HepG2 (cell line): ENCODE measurements around the gene FARSB. TPM values are rescaled to one million over a fixed set of nuclear protein-coding genes. Genes with fewer than 3 reads are reported as not detected.

Experiments
- ARNT ChIP-seq: fragments of 450-650 bp; IDR thresholded peaks from 2 replicates; pipeline ENCODE4 v1.6.1; 2017
- CBFB ChIP-seq: sonication (generic); formaldehyde crosslinking; IDR thresholded peaks from 2 replicates; pipeline ENCODE4 v1.4.0; 2020; ENCODE audit warnings: missing genetic modification reagents
- E2F2 ChIP-seq: sonication (generic); formaldehyde crosslinking; IDR thresholded peaks from 2 replicates; pipeline ENCODE4 v1.4.0; 2020; ENCODE audit warnings: missing genetic modification reagents, borderline replicate concordance
- FOXO4 ChIP-seq: sonication (generic); formaldehyde crosslinking; conservative IDR thresholded peaks from 2 replicates; pipeline ENCODE4 v1.8.1; 2023; ENCODE audit warnings: missing genetic modification reagents
- GLMP ChIP-seq: sonication (generic); formaldehyde crosslinking; IDR thresholded peaks from 2 replicates; pipeline ENCODE4 v1.9.0; 2021; ENCODE audit warnings: missing genetic modification reagents, mild to moderate bottlenecking, borderline replicate concordance
- HIVEP1 ChIP-seq: sonication (generic); formaldehyde crosslinking; IDR thresholded peaks from 2 replicates; pipeline ENCODE4 v1.4.0; 2020; ENCODE audit warnings: mild to moderate bottlenecking, missing genetic modification reagents
- HOXA5 ChIP-seq: sonication (generic); formaldehyde crosslinking; IDR thresholded peaks from 2 replicates; pipeline ENCODE4 v1.4.0; 2020; ENCODE audit warnings: missing genetic modification reagents
- JARID2 ChIP-seq: sonication (generic); formaldehyde crosslinking; IDR thresholded peaks from 2 replicates; pipeline ENCODE4 v1.8.1; 2023; ENCODE audit warnings: missing genetic modification reagents, inconsistent platforms; ENCODE audit not compliant: insufficient replicate concordance
- KDM2A ChIP-seq: sonication (generic); formaldehyde crosslinking; IDR thresholded peaks from 2 replicates; pipeline ENCODE4 v1.4.0; 2020; ENCODE audit warnings: low read depth, missing genetic modification reagents, borderline replicate concordance
- POGZ ChIP-seq: sonication (generic); formaldehyde crosslinking; IDR thresholded peaks from 2 replicates; pipeline ENCODE4 v1.4.0; 2020; ENCODE audit warnings: mild to moderate bottlenecking, missing genetic modification reagents
- RELA ChIP-seq: sonication (generic); formaldehyde crosslinking; IDR thresholded peaks from 2 replicates; pipeline ENCODE4 v1.4.0; 2020; ENCODE audit warnings: missing genetic modification reagents
- SRF ChIP-seq: IDR thresholded peaks from 2 replicates; pipeline ENCODE4 v1.6.1; 2011; ENCODE audit warnings: mild to moderate bottlenecking, low read depth, low read length, moderate library complexity
- ZFP1 ChIP-seq: IDR thresholded peaks from 2 replicates; pipeline ENCODE4 v1.6.1; 2016
- ZFP62 ChIP-seq: sonication (generic); formaldehyde crosslinking; IDR thresholded peaks from 2 replicates; pipeline ENCODE4 v1.4.0; 2020; ENCODE audit warnings: missing genetic modification reagents
- ZNF512B ChIP-seq: sonication (generic); formaldehyde crosslinking; IDR thresholded peaks from 2 replicates; pipeline ENCODE4 v1.5.1; 2020; ENCODE audit warnings: missing genetic modification reagents, mild to moderate bottlenecking, borderline replicate concordance
- ZNF619 ChIP-seq: sonication (generic); formaldehyde crosslinking; IDR thresholded peaks from 2 replicates; pipeline ENCODE4 v1.4.0; 2020; ENCODE audit warnings: mild to moderate bottlenecking, missing genetic modification reagents
- ZNF639 ChIP-seq: conservative IDR thresholded peaks from 2 replicates; pipeline ENCODE4 v1.6.1; 2018; ENCODE audit warnings: missing genetic modification reagents
- ZNF691 ChIP-seq: sonication (generic); formaldehyde crosslinking; IDR thresholded peaks from 2 replicates; pipeline ENCODE4 v1.4.0; 2020; ENCODE audit warnings: missing genetic modification reagents, low read depth, mild to moderate bottlenecking, borderline replicate concordance
- ZNF737 ChIP-seq: sonication (generic); formaldehyde crosslinking; IDR thresholded peaks from 2 replicates; pipeline ENCODE4 v1.5.0; 2020; ENCODE audit warnings: missing genetic modification reagents, mild to moderate bottlenecking, borderline replicate concordance
- ZNF777 ChIP-seq: sonication (generic); formaldehyde crosslinking; IDR thresholded peaks from 2 replicates; pipeline ENCODE4 v1.4.0; 2020; ENCODE audit warnings: missing genetic modification reagents
- polyA plus RNA-seq, 8 experiments: library from polyadenylated mRNA; depleted of rRNA in 3 of 8; stranded (reverse) in 7 of 8; unstranded in 1 of 8; fragments of >200 nt; fragmentation: Illumina TruSeq in 4 of 8; extraction: Trizol in 4 of 8; gene quantifications; 2 replicates each; pipeline versions ENCODE4 v1.2.1 to v1.2.3, GENCODE V29; 2011 to 2016; ENCODE audit warnings: low read depth in 4 of 8, missing spikeins in 1 of 8, mixed read lengths in 1 of 8; ENCODE audit not compliant: insufficient read depth in 1 of 8
- total RNA-seq, 5 experiments: library from RNA; depleted of rRNA; stranded (reverse); fragments of >200 nt; fragmentation: Illumina TruSeq; extraction: Trizol; gene quantifications; 2 replicates each; pipeline ENCODE4 v1.2.3, GENCODE V29; 2016; ENCODE audit warnings: low read depth in 1 of 5

Gene FARSB
- total and polyA plus RNA-seq, 2 of the 13 experiments (the other 11 are each of a cell fraction or from before 2014, with no cell fraction given), result 23.3 to 45.9 TPM

GRCh38 chr2:222670191-222671038, 14.5 kb upstream of the FARSB start (continued):
- no peak for TF ChIP-seq ZNF619
- no peak for TF ChIP-seq HOXA5
- TF ChIP-seq ZNF737 (CRISPR knock-in tag), result no peak
- TF ChIP-seq ZFP62 (CRISPR knock-in tag), result no peak
- TF ChIP-seq FOXO4, result 0 out of 2 replicates have a peak, but pooled peaks have one; percentile 7
- 0 out of 2 replicates have a peak, but pooled peaks have one; percentile 47 for TF ChIP-seq ZNF512B (CRISPR knock-in tag)
- TF ChIP-seq ZNF639 (CRISPR knock-in tag), result no peak; the same call in 1 of the 2 replicates
- no peak for TF ChIP-seq JARID2 (CRISPR knock-in tag)
- TF ChIP-seq E2F2 (CRISPR knock-in tag), result no peak
- no peak; the same call in 1 of the 2 replicates for TF ChIP-seq KDM2A (CRISPR knock-in tag)
- no peak for TF ChIP-seq ARNT
- TF ChIP-seq CBFB, result no peak
- no peak for TF ChIP-seq GLMP (CRISPR knock-in tag)
- 0 out of 2 replicates have a peak, but pooled peaks have one; percentile 29 for TF ChIP-seq ZNF777 (CRISPR knock-in tag)
- no peak for TF ChIP-seq ZNF691 (CRISPR knock-in tag)
- TF ChIP-seq SRF, result no peak
- TF ChIP-seq HIVEP1 (CRISPR knock-in tag), result no peak
- TF ChIP-seq RELA (CRISPR knock-in tag), result no peak
- 0 out of 2 replicates have a peak, but pooled peaks have one; percentile 41 for TF ChIP-seq POGZ (CRISPR knock-in tag)
- TF ChIP-seq ZFP1 (CRISPR knock-in tag), result no peak
